Esophagus muscularis mucosa (tissue), 4 donors: ENCODE measurements around the gene DSCAML1. TPM values are rescaled to one million over a fixed set of nuclear protein-coding genes. Genes with fewer than 3 reads are reported as not detected.

Experiments
- DNase-seq: peaks from one replicate; pipeline ENCODE4 v3.0.0-alpha.2; 2017; ENCODE audit errors: extremely low spot score
- H3K27ac ChIP-seq, 4 donors: fragments of 200-600 bp; sonication (generic); replicated peaks in 1 of 4; 1 replicate in 3 of 4; 2 replicates in 1 of 4; pipeline ENCODE4 v1.5.1; 2016 to 2019; ENCODE audit warnings: mild to moderate bottlenecking in 1 of 4
- H3K27me3 ChIP-seq, 4 donors: fragments of 200-600 bp; sonication (generic); one replicate each; pipeline versions ENCODE4 v1.5.1 to v1.6.0; 2016 to 2019
- H3K36me3 ChIP-seq, 4 donors: fragments of 200-600 bp; sonication (generic); one replicate each; pipeline ENCODE4 v1.5.1; 2016 to 2019
- H3K4me1 ChIP-seq, 4 donors: fragments of 200-600 bp; sonication (generic); one replicate each; pipeline ENCODE4 v1.5.1; 2016 to 2019
- H3K4me3 ChIP-seq, 4 donors: fragments of 200-600 bp; sonication (generic); 1 replicate in 2 of 4; 2 replicates in 2 of 4; pipeline ENCODE4 v1.5.1; 2016 to 2019; ENCODE audit warnings: mild to moderate bottlenecking in 4 of 4, moderate library complexity in 1 of 4
- H3K9me3 ChIP-seq, 4 donors: fragments of 200-600 bp; sonication (generic); 1 replicate in 3 of 4; 2 replicates in 1 of 4; pipeline ENCODE4 v1.5.1; 2016 to 2019
- CTCF ChIP-seq, 3 experiments: fragments of 200-600 bp in 2 of 3; fragments of 450-650 bp in 1 of 3; sonication (generic) in 2 of 3; IDR thresholded peaks; one replicate each; pipeline ENCODE4 v1.5.1; 2017 to 2019; ENCODE audit warnings: antibody characterized with exemption in 3 of 3, mild to moderate bottlenecking in 2 of 3, moderate library complexity in 1 of 3
- EP300 ChIP-seq: sonication (generic); formaldehyde crosslinking; IDR thresholded peaks from one replicate; pipeline ENCODE4 v1.6.1; 2017; ENCODE audit warnings: antibody characterized with exemption
- POLR2A ChIP-seq: fragments of 450-650 bp; IDR thresholded peaks from one replicate; pipeline ENCODE4 v1.6.1; 2017; ENCODE audit warnings: antibody characterized with exemption, moderate library complexity, mild to moderate bottlenecking, low read depth
- POLR2AphosphoS5 ChIP-seq, 2 donors: sonication (generic); formaldehyde crosslinking; IDR thresholded peaks; one replicate each; pipeline ENCODE4 v1.6.1; 2017; ENCODE audit warnings: antibody characterized with exemption in 2 of 2
- WGBS: methylation state at CpG from one replicate; pipeline ENCODE4 v1.1.5; 2018; 5-methylcytosine and 5-hydroxymethylcytosine counted together
- intact Hi-C: fragments of 100-400 bp; cut with DNase I; formaldehyde crosslinking; loops from one replicate; pipeline ENCODE4 v1.15.1; 2023
- total RNA-seq, 4 donors: library from RNA; depleted of rRNA; stranded (reverse); fragments of >200 nt; gene quantifications; one replicate each; pipeline versions ENCODE4 v1.1.0 to v1.2.1, GENCODE V29; 2016

The DSCAML1 gene
- total RNA-seq, 4 donors from 2014 or later = 0.50 to 5.8 (median 1.2) TPM

GRCh38 chr11:117551761-117552343 lies 245.2 kb downstream of the DSCAML1 start:
- no peaks in the 10 kb centered on the region for H3K36me3 ChIP-seq
- H3K4me3 ChIP-seq = no peak overlapping the region
- intact Hi-C loops = no loop called here
- no peak for TF ChIP-seq EP300
- no peak for TF ChIP-seq POLR2AphosphoS5 (IDR thresholded peaks at IDR 0.05)
- no peak for TF ChIP-seq POLR2A
- H3K27me3 ChIP-seq = no peaks in the 10 kb centered on the region
- no peak overlapping the region for H3K27ac ChIP-seq
- DNase-seq = no peak
- H3K9me3 ChIP-seq = no peaks in the 10 kb centered on the region
- no peaks in the 10 kb centered on the region for H3K4me1 ChIP-seq
- 78% methylated on average over 12 of the region's 12 CpGs for WGBS

GRCh38 chr11:117550466-117550865 lies 246.6 kb downstream of the DSCAML1 start:
- 87% methylated on average over 7 of the region's 7 CpGs for WGBS
- no peak overlapping the region for H3K4me3 ChIP-seq
- intact Hi-C loops = no loop called here
- H3K27me3 ChIP-seq = peaks cover 0 to 9% (median 0%) of the 10 kb centered on the region in 4 donors
- no peaks in the 10 kb centered on the region for H3K9me3 ChIP-seq
- no peaks in the 10 kb centered on the region for H3K36me3 ChIP-seq
- no peak overlapping the region for H3K27ac ChIP-seq
- no peak for DNase-seq
- TF ChIP-seq POLR2A = no peak
- TF ChIP-seq CTCF (IDR thresholded peaks at IDR 0.05) = no peak
- no peak for TF ChIP-seq EP300
- TF ChIP-seq POLR2AphosphoS5 (IDR thresholded peaks at IDR 0.05) = no peak
- no peaks in the 10 kb centered on the region for H3K4me1 ChIP-seq

GRCh38 chr11:117549417-117549816 lies 247.6 kb downstream of the DSCAML1 start:
- no peak for DNase-seq

GRCh38 chr11:117548876-117549275 lies 248.1 kb downstream of the DSCAML1 start:
- WGBS = 70% methylated on average over 3 of the region's 3 CpGs
- no peaks in the 10 kb centered on the region for H3K4me1 ChIP-seq
- H3K27ac ChIP-seq = no peak overlapping the region
- no peaks in the 10 kb centered on the region for H3K36me3 ChIP-seq
- H3K9me3 ChIP-seq = no peaks in the 10 kb centered on the region
- no peak overlapping the region for H3K4me3 ChIP-seq
- TF ChIP-seq CTCF (IDR thresholded peaks at IDR 0.05) (no peak), EP300 (no peak), POLR2AphosphoS5 (IDR thresholded peaks at IDR 0.05) (no peak), POLR2A (no peak)
- DNase-seq = no peak
- peaks cover 0 to 10% (median 0%) of the 10 kb centered on the region in 4 donors for H3K27me3 ChIP-seq
- intact Hi-C loops = no loop called here

More at GRCh38 chr11:117549417-117549816, 247.6 kb downstream of the DSCAML1 start:
- TF ChIP-seq POLR2AphosphoS5 (IDR thresholded peaks at IDR 0.05) (no peak), POLR2A (no peak), CTCF (IDR thresholded peaks at IDR 0.05) (no peak), EP300 (no peak)
- Histone ChIP-seq H3K27ac (no peak overlapping the region), H3K36me3 (no peaks in the 10 kb centered on the region), H3K4me3 (no peak overlapping the region), H3K9me3 (no peaks in the 10 kb centered on the region), H3K27me3 (peaks cover 0 to 9% (median 0%) of the 10 kb centered on the region in 4 donors), H3K4me1 (no peaks in the 10 kb centered on the region)
- intact Hi-C loops = no loop called here
- WGBS = 92% methylated on average over 9 of the region's 9 CpGs

- Histone ChIP-seq H3K9me3 (no peaks in the 10 kb centered on the region), H3K36me3 (no peaks in the 10 kb centered on the region), H3K4me3 (no peak overlapping the region), H3K4me1 (no peaks in the 10 kb centered on the region), H3K27ac (no peak overlapping the region), H3K27me3 (peaks cover 0 to 14% (median 0%) of the 10 kb centered on the region in 4 donors)
- WGBS = 89% methylated on average over 7 of the region's 7 CpGs
- no peak for TF ChIP-seq CTCF (IDR thresholded peaks at IDR 0.05)
- no peak for TF ChIP-seq EP300
- TF ChIP-seq POLR2AphosphoS5 (IDR thresholded peaks at IDR 0.05) = no peak
- TF ChIP-seq POLR2A = no peak
- intact Hi-C loops = no loop called here
- no peak for DNase-seq
Measured at GRCh38 chr11:117547946-117548345, 249.1 kb downstream of the DSCAML1 start.
